ENCODE measurements around the gene MAP10. TPM values are rescaled to one million over a fixed set of nuclear protein-coding genes. Genes with fewer than 3 reads are reported as not detected.
A peak's percentile ranks its signal among the peaks of the same experiment; 100 is the strongest.

MAP10 gene, protein sequence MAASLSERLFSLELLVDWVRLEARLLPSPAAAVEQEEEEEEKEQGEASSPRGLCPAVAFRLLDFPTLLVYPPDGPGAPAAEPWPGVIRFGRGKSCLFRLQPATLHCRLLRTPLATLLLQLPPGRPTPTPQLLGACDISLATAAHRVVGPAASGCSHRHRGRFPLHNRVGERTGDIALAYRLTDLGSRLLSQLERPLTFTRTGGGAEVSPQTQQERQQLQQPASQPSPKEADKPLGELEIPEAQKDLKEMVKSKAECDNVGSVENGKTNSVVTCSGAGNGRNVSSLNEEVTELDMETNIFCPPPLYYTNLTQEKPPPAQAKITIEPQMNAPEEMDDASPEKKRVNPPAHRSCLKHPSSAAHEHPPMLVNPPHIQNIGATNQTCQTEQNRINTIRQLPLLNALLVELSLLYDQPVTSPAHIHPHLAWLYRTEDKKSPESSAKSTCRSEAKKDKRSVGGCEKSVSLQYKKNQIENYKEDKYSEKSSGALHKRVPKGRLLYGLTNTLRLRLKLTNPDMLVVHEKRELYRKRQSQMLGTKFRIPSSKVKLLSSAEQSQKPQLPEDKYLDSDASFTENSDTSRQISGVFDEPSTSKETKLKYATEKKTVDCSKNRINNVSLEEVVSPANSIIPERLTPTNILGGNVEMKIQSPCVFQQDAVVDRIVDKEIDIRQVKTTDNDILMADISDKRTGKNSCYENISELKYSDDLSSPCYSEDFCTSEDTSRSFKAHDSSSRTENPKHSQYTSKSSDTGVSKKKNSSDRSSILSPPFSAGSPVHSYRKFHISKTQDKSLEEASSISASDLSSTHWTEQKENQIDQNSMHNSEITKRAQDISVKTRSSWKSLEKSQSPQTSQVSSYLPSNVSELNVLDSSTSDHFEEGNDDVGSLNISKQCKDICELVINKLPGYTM
- total RNA-seq, result 2.1 TPM

GRCh38 chr1:232805269-232806185 is at the start of gene MAP10:
Gene MAP10, plus strand, starts transcription at chr1:232805416. Its CDS starts 34 bp downstream, at chr1:232805450.
- H3K27me3 ChIP-seq (ENCODE audit: control insufficient read depth in 3 of 3, insufficient read depth in 3 of 3, low read length in 3 of 3), result no peaks in the 10 kb centered on the region
- H3K9ac ChIP-seq (ENCODE audit: low read depth in 1 of 3, low read length in 3 of 3), result peak within 1 kb of the TSS; percentile 79 to 95 (median 83)
- peak within 1 kb of the TSS; percentile 73 for H3K27ac ChIP-seq (ENCODE audit: low read depth, low read length)
- no peaks in the 10 kb centered on the region for H3K36me3 ChIP-seq (ENCODE audit: control insufficient read depth in 3 of 3, insufficient read depth in 3 of 3, low read length in 3 of 3)
- peak within 1 kb of the TSS; percentile 84 to 86 (median 86) for H3K4me3 ChIP-seq (ENCODE audit: low read length in 3 of 3)
- no peaks in the 10 kb centered on the region for H3K9me3 ChIP-seq (ENCODE audit: control insufficient read depth in 3 of 3, low read length in 3 of 3)
- peaks cover 4 to 28% (median 13%) of the 10 kb centered on the region in 3 donors for H3K4me1 ChIP-seq (ENCODE audit: control insufficient read depth in 3 of 3, insufficient read depth in 3 of 3, low read length in 3 of 3)

DNA sequence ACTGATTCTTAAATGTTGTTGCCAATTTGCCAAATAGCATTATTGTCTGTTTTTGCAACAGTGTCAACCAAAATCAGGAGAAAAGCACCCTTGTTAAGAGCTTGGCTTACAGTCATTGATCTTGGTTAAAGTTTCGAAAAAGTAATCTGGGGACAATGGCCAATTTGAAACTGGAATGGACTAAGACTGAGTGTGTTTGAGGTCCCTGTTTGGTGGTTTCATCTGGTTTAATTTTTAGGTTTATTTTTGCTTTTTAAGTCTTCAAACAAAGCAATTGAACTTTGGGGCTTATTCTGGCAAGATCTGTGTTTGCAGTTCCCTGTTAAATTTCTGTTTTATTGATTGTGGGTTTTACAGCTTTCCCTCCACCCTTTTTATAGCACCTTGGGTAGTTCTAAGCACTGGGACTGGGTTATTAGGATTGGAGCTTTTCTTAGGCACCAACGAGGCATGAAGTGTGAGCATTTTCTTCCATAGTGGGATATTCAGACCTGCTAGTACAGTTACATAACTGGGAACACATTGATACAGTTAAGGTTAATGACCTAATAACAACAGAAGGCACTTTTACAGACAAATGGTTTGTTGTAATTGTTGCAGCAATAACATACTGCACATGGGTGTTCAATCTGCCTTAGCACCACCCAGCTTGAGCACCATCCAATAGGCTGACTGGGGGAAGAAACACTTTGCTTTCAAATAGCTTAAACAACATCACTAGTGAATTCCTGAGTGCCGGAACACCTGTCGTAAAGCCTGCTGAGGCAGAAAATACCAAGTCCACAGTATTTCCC is 40.6 kb upstream of the MAP10 start:
- Histone ChIP-seq H3K4me1 (ENCODE audit: control insufficient read depth in 3 of 3, insufficient read depth in 3 of 3, low read length in 3 of 3) (peaks cover 5 to 23% (median 8%) of the 10 kb centered on the region in 3 donors), H3K9me3 (ENCODE audit: control insufficient read depth in 3 of 3, low read length in 3 of 3) (no peaks in the 10 kb centered on the region), H3K4me3 (ENCODE audit: low read length in 3 of 3) (no peak overlapping the region), H3K27ac (ENCODE audit: low read depth, low read length) (no peak overlapping the region), H3K9ac (ENCODE audit: low read depth in 1 of 3, low read length in 3 of 3) (no peak overlapping the region), H3K27me3 (ENCODE audit: control insufficient read depth in 3 of 3, insufficient read depth in 3 of 3, low read length in 3 of 3) (no peaks in the 10 kb centered on the region), H3K36me3 (ENCODE audit: control insufficient read depth in 3 of 3, insufficient read depth in 3 of 3, low read length in 3 of 3) (no peaks in the 10 kb centered on the region)

DNA sequence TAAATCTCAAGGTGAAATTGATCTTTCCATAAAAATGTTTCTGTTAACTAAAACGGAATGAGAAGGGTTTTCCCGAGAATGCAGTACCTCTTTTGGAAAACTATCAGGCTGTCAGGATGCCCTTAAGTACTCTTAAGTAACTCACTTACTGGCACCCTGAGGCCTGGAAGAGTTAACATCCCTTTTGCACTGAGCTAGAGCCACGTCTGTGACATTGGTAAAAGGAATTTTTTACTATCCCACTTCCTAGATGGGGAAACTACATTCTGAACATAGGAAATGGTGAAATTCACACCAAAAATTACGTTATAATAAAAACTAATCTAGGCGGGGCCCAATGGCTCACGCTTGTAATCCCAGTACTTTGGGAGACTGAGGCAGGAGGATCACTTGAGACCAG is 39.7 kb upstream of the MAP10 start:
- Histone ChIP-seq H3K4me3 (ENCODE audit: low read length in 3 of 3) (no peak overlapping the region), H3K9me3 (ENCODE audit: control insufficient read depth in 3 of 3, low read length in 3 of 3) (no peaks in the 10 kb centered on the region), H3K27me3 (ENCODE audit: control insufficient read depth in 3 of 3, insufficient read depth in 3 of 3, low read length in 3 of 3) (no peaks in the 10 kb centered on the region), H3K4me1 (ENCODE audit: control insufficient read depth in 3 of 3, insufficient read depth in 3 of 3, low read length in 3 of 3) (peaks cover 5 to 23% (median 8%) of the 10 kb centered on the region in 3 donors), H3K36me3 (ENCODE audit: control insufficient read depth in 3 of 3, insufficient read depth in 3 of 3, low read length in 3 of 3) (no peaks in the 10 kb centered on the region), H3K27ac (ENCODE audit: low read depth, low read length) (no peak overlapping the region), H3K9ac (ENCODE audit: low read depth in 1 of 3, low read length in 3 of 3) (no peak overlapping the region)

DNA sequence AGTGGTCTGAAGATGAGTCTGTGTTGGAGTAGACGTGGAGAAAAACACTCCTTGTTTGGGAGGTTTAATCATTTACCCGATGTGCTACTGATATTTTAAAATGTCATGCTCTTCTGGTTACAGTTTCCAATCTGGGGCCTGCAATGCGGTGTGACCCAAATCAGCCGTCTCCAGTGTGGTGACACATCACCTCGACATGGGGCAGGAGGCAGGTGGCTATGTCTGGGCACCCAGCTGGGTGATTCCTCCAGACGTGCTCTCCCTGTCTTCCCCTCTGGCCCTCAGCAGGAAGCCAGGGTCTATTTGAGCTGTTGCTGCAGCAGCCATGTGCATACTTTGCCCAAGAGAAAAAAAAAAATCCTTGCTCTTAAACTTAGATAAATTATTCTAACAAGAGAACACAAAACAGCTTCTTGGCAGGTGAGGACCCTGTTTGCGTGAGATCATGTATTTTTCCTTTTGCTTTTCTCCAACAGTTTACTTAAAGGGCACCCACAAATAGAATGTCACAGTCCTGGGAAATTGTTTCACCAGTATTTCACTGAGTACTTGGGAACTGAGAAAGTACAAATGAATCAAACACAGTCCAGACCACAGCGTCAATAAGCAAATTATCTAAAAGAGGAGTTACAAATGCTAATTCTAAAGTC is 38.9 kb upstream of the MAP10 start:
- Histone ChIP-seq H3K27ac (ENCODE audit: low read depth, low read length) (peak overlapping the region; percentile 64), H3K9ac (ENCODE audit: low read depth in 1 of 3, low read length in 3 of 3) (no peak overlapping the region), H3K27me3 (ENCODE audit: control insufficient read depth in 3 of 3, insufficient read depth in 3 of 3, low read length in 3 of 3) (no peaks in the 10 kb centered on the region), H3K9me3 (ENCODE audit: control insufficient read depth in 3 of 3, low read length in 3 of 3) (no peaks in the 10 kb centered on the region), H3K36me3 (ENCODE audit: control insufficient read depth in 3 of 3, insufficient read depth in 3 of 3, low read length in 3 of 3) (no peaks in the 10 kb centered on the region), H3K4me3 (ENCODE audit: low read length in 3 of 3) (no peak overlapping the region), H3K4me1 (ENCODE audit: control insufficient read depth in 3 of 3, insufficient read depth in 3 of 3, low read length in 3 of 3) (peaks cover 5 to 23% (median 8%) of the 10 kb centered on the region in 3 donors)

GRCh38 chr1:232766904-232767303 is 38.3 kb upstream of the MAP10 start:
- no peak overlapping the region for H3K9ac ChIP-seq (ENCODE audit: low read depth in 1 of 3, low read length in 3 of 3)
- H3K4me1 ChIP-seq (ENCODE audit: control insufficient read depth in 3 of 3, insufficient read depth in 3 of 3, low read length in 3 of 3), result peaks cover 5 to 23% (median 8%) of the 10 kb centered on the region in 3 donors
- H3K9me3 ChIP-seq (ENCODE audit: control insufficient read depth in 3 of 3, low read length in 3 of 3), result no peaks in the 10 kb centered on the region
- H3K36me3 ChIP-seq (ENCODE audit: control insufficient read depth in 3 of 3, insufficient read depth in 3 of 3, low read length in 3 of 3), result no peaks in the 10 kb centered on the region
- no peaks in the 10 kb centered on the region for H3K27me3 ChIP-seq (ENCODE audit: control insufficient read depth in 3 of 3, insufficient read depth in 3 of 3, low read length in 3 of 3)
- H3K27ac ChIP-seq (ENCODE audit: low read depth, low read length), result peak overlapping the region; percentile 64
- H3K4me3 ChIP-seq (ENCODE audit: low read length in 3 of 3), result no peak overlapping the region

GRCh38 chr1:232767305-232768074 is 37.7 kb upstream of the MAP10 start:
- no peak overlapping the region for H3K9ac ChIP-seq (ENCODE audit: low read depth in 1 of 3, low read length in 3 of 3)
- H3K4me1 ChIP-seq (ENCODE audit: control insufficient read depth in 3 of 3, insufficient read depth in 3 of 3, low read length in 3 of 3), result peaks cover 5 to 23% (median 8%) of the 10 kb centered on the region in 3 donors
- no peaks in the 10 kb centered on the region for H3K36me3 ChIP-seq (ENCODE audit: control insufficient read depth in 3 of 3, insufficient read depth in 3 of 3, low read length in 3 of 3)
- H3K27ac ChIP-seq (ENCODE audit: low read depth, low read length), result peak overlapping the region; percentile 64
- H3K9me3 ChIP-seq (ENCODE audit: control insufficient read depth in 3 of 3, low read length in 3 of 3), result no peaks in the 10 kb centered on the region
- H3K4me3 ChIP-seq (ENCODE audit: low read length in 3 of 3), result no peak overlapping the region
- no peaks in the 10 kb centered on the region for H3K27me3 ChIP-seq (ENCODE audit: control insufficient read depth in 3 of 3, insufficient read depth in 3 of 3, low read length in 3 of 3)

- Histone ChIP-seq H3K27ac (ENCODE audit: low read depth, low read length) (peak overlapping the region; percentile 64), H3K36me3 (ENCODE audit: control insufficient read depth in 3 of 3, insufficient read depth in 3 of 3, low read length in 3 of 3) (no peaks in the 10 kb centered on the region), H3K27me3 (ENCODE audit: control insufficient read depth in 3 of 3, insufficient read depth in 3 of 3, low read length in 3 of 3) (no peaks in the 10 kb centered on the region), H3K4me3 (ENCODE audit: low read length in 3 of 3) (no peak overlapping the region), H3K4me1 (ENCODE audit: control insufficient read depth in 3 of 3, insufficient read depth in 3 of 3, low read length in 3 of 3) (peaks cover 5 to 23% (median 8%) of the 10 kb centered on the region in 3 donors), H3K9me3 (ENCODE audit: control insufficient read depth in 3 of 3, low read length in 3 of 3) (no peaks in the 10 kb centered on the region), H3K9ac (ENCODE audit: low read depth in 1 of 3, low read length in 3 of 3) (no peak overlapping the region)
These were observed 36.4 kb upstream of the MAP10 start for GRCh38 chr1:232768793-232769192.

- Histone ChIP-seq H3K4me1 (ENCODE audit: control insufficient read depth in 3 of 3, insufficient read depth in 3 of 3, low read length in 3 of 3) (peaks cover 5 to 23% (median 7%) of the 10 kb centered on the region in 3 donors), H3K27ac (ENCODE audit: low read depth, low read length) (peak overlapping the region; percentile 16), H3K9ac (ENCODE audit: low read depth in 1 of 3, low read length in 3 of 3) (no peak overlapping the region), H3K27me3 (ENCODE audit: control insufficient read depth in 3 of 3, insufficient read depth in 3 of 3, low read length in 3 of 3) (no peaks in the 10 kb centered on the region), H3K4me3 (ENCODE audit: low read length in 3 of 3) (no peak overlapping the region), H3K36me3 (ENCODE audit: control insufficient read depth in 3 of 3, insufficient read depth in 3 of 3, low read length in 3 of 3) (no peaks in the 10 kb centered on the region), H3K9me3 (ENCODE audit: control insufficient read depth in 3 of 3, low read length in 3 of 3) (no peaks in the 10 kb centered on the region)
These were observed 35.5 kb upstream of the MAP10 start for GRCh38 chr1:232769733-232770132.
